OCI-LY3 (cell line): Measurements from ENCODE around the gene GFOD1.

Experiments used
- H2AFZ ChIP-seq: fragments of 200-600, 300-600 bp; shearing (Covaris generic); 2 replicates; pipeline ENCODE4 v1.6.0; 2014; ENCODE audit warnings: antibody characterized with exemption, low read depth, low read length
- H3K27ac ChIP-seq: fragments of 200-600, 300-600 bp; sonication (generic); 2 replicates; pipeline ENCODE4 v1.5.1; 2014; ENCODE audit warnings: mild to moderate bottlenecking, low read length, moderate library complexity, mixed read lengths
- H3K27me3 ChIP-seq: fragments of 200-600, 300-600 bp; sonication (generic); 2 replicates; pipeline ENCODE4 v1.6.1; 2014; ENCODE audit warnings: low read depth, low read length, mixed read lengths
- H3K36me3 ChIP-seq: fragments of 200-600, 300-600 bp; sonication (generic); replicated peaks from 2 replicates; pipeline ENCODE3; 2014; ENCODE audit warnings: low read depth, low read length, mixed read lengths
- H3K4me1 ChIP-seq: fragments of 300-600, 200-600 bp; sonication (generic); 2 replicates; pipeline ENCODE4 v1.6.1; 2014; ENCODE audit warnings: low read length, mixed read lengths
- H3K4me2 ChIP-seq: fragments of 200-600, 300-600 bp; sonication (generic); 2 replicates; pipeline ENCODE4 v1.6.1; 2014; ENCODE audit warnings: low read length, mixed read lengths
- H3K4me3 ChIP-seq: fragments of 300-600, 200-600 bp; sonication (generic); 2 replicates; pipeline ENCODE4 v1.5.1; 2014; ENCODE audit warnings: antibody characterized with exemption, mild to moderate bottlenecking, low read length, moderate library complexity
- H3K79me2 ChIP-seq: fragments of 300-600, 200-600 bp; shearing (Covaris generic); 2 replicates; pipeline ENCODE4 v1.6.1; 2014; ENCODE audit warnings: mild to moderate bottlenecking, low read length, mixed read lengths
- H3K9ac ChIP-seq: fragments of 300-600, 200-600 bp; shearing (Covaris generic); 2 replicates; pipeline ENCODE4 v1.6.0; 2014; ENCODE audit warnings: mild to moderate bottlenecking, low read length, moderate library complexity
- H3K9me3 ChIP-seq: fragments of 200-600, 300-600 bp; shearing (Covaris generic); 2 replicates; pipeline ENCODE4 v1.6.1; 2014; ENCODE audit warnings: low read length, mixed read lengths; ENCODE audit not compliant: insufficient read depth
- H4K20me1 ChIP-seq: fragments of 200-600, 300-600 bp; sonication (generic); 2 replicates; pipeline ENCODE4 v1.6.1; 2016; ENCODE audit warnings: low read length, mixed read lengths; ENCODE audit not compliant: insufficient read depth
- CTCF ChIP-seq: fragments of 200-600, 300-600 bp; sonication (generic); IDR thresholded peaks from 2 replicates; pipeline ENCODE4 v1.5.1; 2014; ENCODE audit warnings: antibody characterized with exemption, low read length, low read depth
- EZH2phosphoT487 ChIP-seq: fragments of 200-600 bp; shearing (Covaris generic); IDR thresholded peaks from 2 replicates; pipeline ENCODE4 v1.6.1; 2018; ENCODE audit warnings: antibody characterized with exemption, mixed run types, low read depth

Gene GFOD1

GRCh38 chr6:13369591-13369990 is 117.8 kb downstream of the GFOD1 start:
- no peak overlapping the region for H3K4me3 ChIP-seq
- H3K27ac ChIP-seq: no peak overlapping the region
- H2AFZ ChIP-seq: no peak overlapping the region
- H3K27me3 ChIP-seq: peaks cover 10% of the 10 kb centered on the region; the same call in 1 of the 2 replicates
- H3K79me2 ChIP-seq: no peaks in the 10 kb centered on the region
- H3K9ac ChIP-seq: no peak overlapping the region
- no peak for TF ChIP-seq CTCF
- H4K20me1 ChIP-seq: no peaks in the 10 kb centered on the region
- H3K4me2 ChIP-seq: no peak overlapping the region
- no peaks in the 10 kb centered on the region for H3K4me1 ChIP-seq
- no peaks in the 10 kb centered on the region for H3K9me3 ChIP-seq
- no peaks in the 10 kb centered on the region for H3K36me3 ChIP-seq

GRCh38 chr6:13368731-13369115 is 118.7 kb downstream of the GFOD1 start:
- H3K79me2 ChIP-seq: no peaks in the 10 kb centered on the region
- H3K27me3 ChIP-seq: peaks cover 10% of the 10 kb centered on the region; the same call in 1 of the 2 replicates
- H3K4me1 ChIP-seq: no peaks in the 10 kb centered on the region
- TF ChIP-seq EZH2phosphoT487: no peak
- TF ChIP-seq CTCF: no peak
- no peak overlapping the region for H3K4me3 ChIP-seq
- no peak overlapping the region for H3K27ac ChIP-seq
- no peaks in the 10 kb centered on the region for H3K9me3 ChIP-seq
- H4K20me1 ChIP-seq: no peaks in the 10 kb centered on the region
- H3K9ac ChIP-seq: no peak overlapping the region
- H2AFZ ChIP-seq: no peak overlapping the region
- H3K36me3 ChIP-seq: no peaks in the 10 kb centered on the region
- no peak overlapping the region for H3K4me2 ChIP-seq

GRCh38 chr6:13368079-13368730 is 119.2 kb downstream of the GFOD1 start:
- Histone ChIP-seq H3K4me3 (no peak overlapping the region), H2AFZ (no peak overlapping the region), H3K9me3 (no peaks in the 10 kb centered on the region), H3K4me2 (no peak overlapping the region), H3K9ac (no peak overlapping the region), H3K79me2 (no peaks in the 10 kb centered on the region), H3K4me1 (no peaks in the 10 kb centered on the region), H3K27me3 (peaks cover 7% of the 10 kb centered on the region; the same call in 1 of the 2 replicates), H3K27ac (no peak overlapping the region), H4K20me1 (no peaks in the 10 kb centered on the region), H3K36me3 (no peaks in the 10 kb centered on the region)
- TF ChIP-seq CTCF (no peak), EZH2phosphoT487 (no peak)

- no peaks in the 10 kb centered on the region for H3K27me3 ChIP-seq
- TF ChIP-seq CTCF (no peak), EZH2phosphoT487 (no peak)
- H3K79me2 ChIP-seq: no peaks in the 10 kb centered on the region
- H3K27ac ChIP-seq: no peak overlapping the region
- no peak overlapping the region for H2AFZ ChIP-seq
- no peaks in the 10 kb centered on the region for H3K4me1 ChIP-seq
- H3K4me3 ChIP-seq: no peak overlapping the region
- no peaks in the 10 kb centered on the region for H3K9me3 ChIP-seq
- H3K36me3 ChIP-seq: no peaks in the 10 kb centered on the region
- H3K9ac ChIP-seq: no peak overlapping the region
- no peaks in the 10 kb centered on the region for H4K20me1 ChIP-seq
- H3K4me2 ChIP-seq: no peak overlapping the region
Measured at GRCh38 chr6:13367396-13367795, 120.0 kb downstream of the GFOD1 start.
